COLO829 (cell line): ENCODE measurements around the gene PCGF3.
"Not testable (repeated sequence)": the region's sequence is repeated elsewhere in the genome, so short reads cannot be mapped to it uniquely, and the experiment has no call there.

Experiments used
- DNase-seq: peaks from one replicate; pipeline ENCODE4 v3.0.0; 2012; ENCODE audit warnings: low spot score

Gene PCGF3

GRCh38 chr4:742742-743311 is 37.2 kb downstream of the PCGF3 start:
- peak; percentile 54 for DNase-seq

DNA sequence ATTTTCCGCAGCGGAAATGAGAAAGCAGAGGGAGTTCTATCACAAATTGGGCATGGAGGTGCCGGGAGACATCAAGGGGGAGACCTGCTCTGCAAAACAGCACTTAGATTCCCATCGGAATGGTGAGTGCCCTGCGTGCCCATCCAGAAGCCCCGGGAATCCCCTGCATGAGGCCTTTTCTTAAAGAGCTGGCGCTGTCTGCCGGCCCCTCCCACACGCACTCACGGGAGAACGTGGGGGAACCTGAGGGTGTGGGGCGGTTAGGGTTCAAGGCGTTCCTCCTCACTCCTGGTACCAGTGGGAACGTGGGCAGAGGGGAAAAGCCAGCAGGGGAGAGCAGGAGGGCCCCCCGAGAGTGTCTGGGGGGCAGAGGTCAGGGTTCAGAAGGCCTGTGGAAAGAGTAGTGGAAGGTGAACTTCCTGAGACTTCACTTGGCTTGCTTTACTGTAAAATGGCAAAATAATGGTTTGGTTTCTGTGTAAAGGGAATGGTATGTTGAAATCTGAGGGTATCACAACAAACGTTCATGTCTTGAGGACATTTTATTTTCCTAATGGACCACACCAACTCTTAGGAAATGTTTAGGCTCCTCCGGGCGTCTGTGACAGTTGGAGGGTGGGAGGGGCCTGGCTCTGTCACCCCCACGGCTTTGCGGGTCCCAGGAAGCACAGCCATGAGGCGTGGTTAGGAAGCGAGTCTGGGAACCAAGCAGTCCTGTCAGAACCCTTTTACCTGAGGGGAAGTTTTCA is 38.0 kb downstream of the PCGF3 start:
- DNase-seq = no peak

GRCh38 chr4:744212-744841 is 38.7 kb downstream of the PCGF3 start:
- no peak for DNase-seq

DNA sequence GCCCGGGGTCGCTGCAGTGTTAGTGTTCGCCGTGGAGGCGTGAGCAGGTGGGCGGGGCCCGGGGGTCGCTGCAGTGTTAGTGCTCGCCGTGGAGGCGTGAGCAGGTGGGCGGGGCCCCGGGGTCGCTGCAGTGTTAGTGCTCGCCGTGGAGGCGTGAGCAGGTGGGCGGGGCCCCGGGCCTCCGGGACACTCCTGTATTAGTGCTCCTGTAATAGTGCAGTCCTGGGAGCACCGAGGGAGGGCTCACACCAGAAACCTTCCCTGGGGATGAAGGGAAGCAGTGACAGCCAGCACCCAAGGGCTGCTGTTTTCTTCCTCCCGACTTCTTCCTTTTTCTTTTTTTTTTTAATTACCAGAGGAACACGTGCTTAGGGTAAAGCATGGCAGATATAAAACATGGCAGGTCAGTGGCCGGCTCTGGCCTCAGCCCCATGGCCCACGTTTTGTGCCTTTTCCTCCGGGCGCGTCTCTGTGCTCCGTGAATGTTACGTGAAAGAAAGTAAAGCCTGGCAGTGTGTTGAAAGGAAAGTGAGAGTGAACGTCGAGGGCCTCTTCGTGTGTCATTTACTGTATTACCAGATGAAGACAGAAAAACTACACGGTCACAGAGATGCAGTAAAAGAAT is 42.0 kb downstream of the PCGF3 start:
- no peak for DNase-seq

- DNase-seq = no peak
Observed at GRCh38 chr4:748461-748860, 42.8 kb downstream of the PCGF3 start.

DNA sequence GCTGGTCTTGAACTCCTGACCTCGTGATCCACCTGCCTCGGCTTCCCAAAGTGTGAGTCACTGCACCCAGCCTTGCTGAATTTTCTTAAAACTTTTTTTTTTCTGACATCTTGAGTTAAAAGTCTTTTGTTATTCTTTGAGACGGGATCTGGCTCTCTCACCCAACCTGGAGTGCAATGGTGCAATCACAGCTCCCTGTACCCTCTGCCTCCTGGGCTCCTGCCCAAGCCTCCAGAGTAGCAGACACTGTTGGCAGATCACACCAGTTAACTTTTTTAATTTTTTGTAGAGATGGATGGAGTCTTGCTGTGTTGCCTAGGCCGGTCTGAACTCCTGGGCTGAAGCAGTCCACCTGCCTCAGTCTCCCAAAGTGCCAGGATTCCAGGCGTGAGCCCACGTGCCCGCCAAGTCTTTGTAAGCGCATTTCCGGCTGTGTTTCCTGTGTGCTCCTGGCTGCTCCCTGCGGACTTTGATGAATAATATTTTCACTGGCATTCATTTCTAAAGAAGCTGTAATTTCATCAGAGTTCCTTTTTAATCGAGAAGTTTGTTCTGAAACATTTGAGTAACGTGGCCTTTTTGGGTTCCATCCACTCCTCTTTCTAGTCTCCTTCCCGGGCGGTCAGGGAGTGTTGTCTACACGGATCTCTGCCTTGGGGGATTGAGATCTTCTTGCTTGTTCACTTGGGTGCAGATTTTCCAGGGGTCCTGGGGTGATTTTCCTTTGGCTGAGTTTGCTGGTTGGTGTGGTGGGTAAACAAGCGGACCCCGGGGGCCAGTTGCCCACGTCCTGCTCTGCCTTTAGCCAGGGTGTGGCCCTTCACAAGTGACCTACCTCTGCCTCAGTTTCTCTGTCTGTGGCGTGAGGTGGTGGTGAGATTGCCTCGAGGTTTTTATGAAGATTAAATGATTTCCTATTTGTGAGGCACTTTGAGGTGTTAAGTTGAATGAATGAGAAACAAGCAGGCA is 44.4 kb downstream of the PCGF3 start:
- no peak for DNase-seq

DNA sequence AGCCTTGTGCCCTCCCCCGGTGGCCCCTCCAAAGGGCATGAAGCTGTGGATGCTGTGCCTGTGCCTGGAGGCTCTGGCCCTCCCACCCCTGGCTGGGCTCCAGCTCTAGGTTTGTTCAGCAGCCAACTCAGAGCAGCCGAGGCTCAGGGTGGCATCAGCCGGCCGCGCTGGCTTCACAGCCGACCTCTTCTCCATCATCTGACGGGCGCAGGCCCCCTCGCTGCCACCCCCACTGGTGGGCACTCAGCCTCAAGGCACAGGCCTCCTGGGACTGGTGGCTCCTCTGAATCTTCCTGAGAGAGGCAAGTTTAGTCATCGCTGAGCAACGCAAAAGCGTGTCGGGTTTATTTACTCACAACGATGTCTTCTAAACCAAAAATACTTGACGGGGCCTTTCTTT is 46.0 kb downstream of the PCGF3 start:
- DNase-seq = no peak

DNA sequence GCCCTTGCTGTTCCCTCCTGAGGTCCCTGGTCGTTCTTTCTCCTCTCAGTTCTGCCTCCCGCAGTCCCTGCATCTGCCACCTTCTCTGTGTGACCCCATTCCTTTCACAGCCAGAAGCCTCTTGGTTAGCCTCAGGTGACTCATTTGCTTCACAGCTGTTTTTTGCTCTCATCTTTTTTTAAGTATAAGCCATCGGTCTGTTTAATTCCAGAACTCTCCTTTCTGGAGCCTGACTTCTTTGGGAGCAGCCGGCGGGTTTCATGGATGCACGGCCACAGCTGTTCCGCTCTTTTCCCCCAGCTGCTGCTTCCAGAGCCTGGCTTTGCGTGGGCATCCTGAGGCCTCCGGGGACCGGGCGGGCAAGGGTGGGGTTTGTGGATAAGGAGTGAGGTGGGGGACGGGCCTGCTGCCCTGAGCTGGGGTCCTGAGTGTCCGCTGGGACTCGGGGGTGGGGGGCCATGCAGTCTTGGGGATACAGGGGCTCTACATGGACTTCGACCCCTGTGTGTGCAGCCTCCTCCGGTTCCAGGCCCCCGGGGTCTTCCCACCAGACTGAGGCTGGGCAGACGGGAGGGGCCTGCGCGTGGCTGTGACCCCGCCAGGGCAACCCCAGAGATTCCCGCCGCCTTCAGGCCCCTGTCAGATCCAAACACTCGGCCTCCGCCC is 46.7 kb downstream of the PCGF3 start:
- DNase-seq = no peak

GRCh38 chr4:753186-753585 is 47.6 kb downstream of the PCGF3 start:
- DNase-seq = not testable (repeated sequence)

DNA sequence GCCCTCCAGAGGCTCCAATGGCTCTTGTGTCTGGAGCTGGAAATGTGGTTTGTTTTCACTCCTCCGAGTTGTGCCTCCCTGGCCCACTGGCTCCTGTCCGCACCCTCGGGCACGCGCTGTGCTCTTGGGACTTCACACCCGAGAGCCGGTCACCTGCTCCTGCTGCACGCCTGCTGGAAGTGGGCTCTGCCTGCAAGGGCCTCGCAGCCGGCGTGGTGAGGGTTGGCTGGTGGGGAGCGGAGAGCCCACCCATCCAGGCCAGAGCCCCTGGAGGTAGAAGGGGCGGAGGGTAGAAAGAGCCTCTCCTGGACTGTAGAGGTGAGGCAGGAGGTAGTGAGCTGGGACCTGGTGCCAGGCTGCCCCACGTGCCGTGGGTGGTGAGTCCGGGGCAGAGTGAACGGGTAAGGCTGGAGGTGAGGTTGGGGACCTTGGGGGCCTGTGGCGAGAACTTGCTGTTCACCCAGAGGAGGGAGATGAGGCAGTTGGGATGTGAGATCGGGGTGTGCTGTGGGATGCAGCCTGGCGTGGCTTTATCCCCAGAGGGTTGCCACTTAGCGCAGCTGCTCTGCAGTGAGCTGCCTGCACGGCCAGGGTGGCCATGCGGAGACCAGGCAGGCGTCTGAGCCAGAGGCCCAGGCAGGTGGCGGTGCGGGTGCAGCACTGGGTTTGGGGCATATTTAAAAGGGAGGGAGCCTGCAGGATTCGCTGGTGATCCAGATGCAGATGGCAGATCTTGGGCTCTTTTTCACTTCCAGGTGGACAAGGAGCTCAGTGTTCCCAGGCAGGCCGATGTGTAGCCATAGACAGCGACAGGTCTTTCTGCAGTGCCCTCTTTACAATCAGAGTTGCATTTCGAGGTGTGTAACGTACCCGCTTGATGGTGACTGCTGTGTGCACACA is 48.8 kb downstream of the PCGF3 start:
- DNase-seq = no peak

- no peak for DNase-seq
Observed at GRCh38 chr4:757111-757510, 51.5 kb downstream of the PCGF3 start.

DNA sequence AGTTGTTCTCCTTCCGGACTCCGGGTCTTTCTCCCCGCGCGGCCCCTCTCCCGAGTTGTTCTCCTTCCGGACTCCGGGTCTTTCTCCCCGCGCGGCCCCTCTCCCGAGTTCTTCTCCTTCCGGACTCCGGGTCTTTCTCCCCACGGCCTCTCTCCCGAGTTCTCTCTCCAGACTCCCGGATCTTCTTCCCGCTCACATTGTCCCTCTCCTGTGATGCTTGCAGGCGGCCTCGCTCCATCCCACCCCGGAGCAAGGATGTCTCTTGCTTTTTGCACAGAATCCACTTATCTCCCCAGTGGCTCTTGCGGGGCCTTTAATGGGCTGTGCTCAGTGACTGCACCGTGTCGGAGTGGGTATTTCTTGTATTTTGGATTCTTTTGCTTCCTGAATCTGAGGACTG is 54.2 kb downstream of the PCGF3 start:
- DNase-seq = not testable (repeated sequence)

GRCh38 chr4:760616-761015 is 55.0 kb downstream of the PCGF3 start:
- DNase-seq = no peak

DNA sequence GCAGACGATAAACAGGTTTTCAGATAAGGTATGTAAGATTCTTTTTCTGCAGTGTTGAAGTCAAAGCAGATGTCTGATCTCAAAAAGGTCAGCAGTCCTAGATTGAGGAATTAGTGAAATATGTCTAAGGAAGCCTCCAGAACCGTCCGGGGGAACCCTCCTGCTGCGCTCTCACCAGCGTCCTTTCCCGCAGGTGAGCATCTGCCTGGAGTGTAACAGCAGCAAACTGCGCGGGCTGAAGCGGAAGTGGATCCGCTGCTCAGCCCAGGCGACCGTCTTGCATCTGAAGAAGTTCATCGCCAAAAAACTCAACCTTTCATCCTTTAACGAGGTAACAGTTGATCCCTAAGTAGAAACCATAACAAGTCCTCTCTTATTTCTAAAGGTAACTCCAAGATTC is 55.5 kb downstream of the PCGF3 start:
- no peak for DNase-seq

- DNase-seq = no peak
Observed at GRCh38 chr4:761739-762138, 56.1 kb downstream of the PCGF3 start.

DNA sequence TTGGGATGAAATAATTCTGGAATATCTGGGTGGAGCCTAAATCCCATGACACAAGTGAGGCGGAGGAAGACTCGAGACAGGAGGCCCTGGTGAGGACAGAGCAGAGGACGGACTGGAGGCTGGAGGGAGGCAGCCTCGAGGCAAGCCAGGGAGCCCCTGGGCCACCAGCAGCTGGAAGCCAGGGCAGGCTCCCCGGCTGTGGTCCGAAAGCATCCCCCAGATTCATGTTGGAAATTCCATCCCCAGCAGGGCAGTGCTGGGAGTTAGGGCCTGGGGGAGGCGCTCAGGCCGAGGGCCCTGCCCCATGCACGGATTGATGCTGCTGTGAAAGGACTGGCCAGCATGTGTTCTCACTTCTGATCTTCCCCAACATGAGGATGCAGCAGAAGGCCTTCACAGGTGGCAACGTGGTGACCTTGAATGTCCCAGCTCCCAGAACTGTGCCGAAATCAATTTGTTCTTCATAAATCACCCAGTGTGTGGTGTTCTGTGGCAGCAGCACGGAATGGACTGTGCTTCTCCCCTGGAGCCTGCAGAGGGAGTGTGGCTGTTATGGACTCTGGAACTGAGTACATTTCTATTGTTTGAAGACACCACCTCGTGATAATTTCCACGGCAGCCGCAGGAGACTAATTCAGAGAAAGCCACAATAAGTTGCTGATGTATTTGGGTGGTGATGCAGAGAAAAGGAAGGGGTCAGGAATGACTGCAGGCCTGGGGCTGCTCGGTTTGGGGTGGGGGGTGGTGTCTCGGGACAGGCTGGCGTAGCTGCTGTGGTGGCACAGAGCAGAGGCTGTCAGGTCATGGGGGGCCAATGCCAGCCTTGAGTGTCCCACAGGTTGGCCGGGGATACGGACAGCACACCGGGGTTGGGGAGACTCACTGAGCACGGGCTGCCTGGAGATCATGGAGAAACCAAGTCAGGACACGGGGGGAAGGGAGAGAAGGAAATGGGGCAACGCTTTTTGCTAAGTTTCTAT is 56.9 kb downstream of the PCGF3 start:
- no peak for DNase-seq

DNA sequence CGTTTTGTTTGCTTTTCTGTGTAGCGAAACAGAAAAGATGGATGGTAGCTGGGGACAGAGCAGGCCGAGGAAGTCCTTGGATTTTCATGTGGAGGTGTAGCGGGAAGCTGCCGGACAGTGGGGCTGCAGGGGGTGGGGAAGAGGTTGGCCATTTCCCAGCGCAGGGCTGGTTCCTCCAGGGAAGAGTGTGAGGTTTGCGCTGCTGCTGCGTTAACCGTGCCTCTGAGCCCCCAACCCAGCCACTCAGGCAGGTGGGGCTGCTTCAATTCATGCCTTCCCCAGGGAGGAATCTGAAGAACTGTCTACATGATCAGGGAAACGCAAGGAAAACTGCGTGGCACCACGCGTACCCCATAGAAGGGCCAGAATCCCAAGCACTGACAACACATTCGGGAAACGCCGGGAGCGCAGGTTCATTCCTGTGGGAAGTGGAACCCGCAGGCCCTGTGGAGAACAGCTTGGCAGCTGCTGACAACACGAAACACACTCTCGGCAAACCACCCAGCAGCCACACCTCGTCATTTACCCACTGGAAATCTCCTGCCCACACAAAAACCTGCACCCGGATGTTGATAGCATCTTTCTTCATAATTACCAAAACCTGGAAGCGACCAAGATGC is 57.7 kb downstream of the PCGF3 start:
- no peak for DNase-seq

DNA sequence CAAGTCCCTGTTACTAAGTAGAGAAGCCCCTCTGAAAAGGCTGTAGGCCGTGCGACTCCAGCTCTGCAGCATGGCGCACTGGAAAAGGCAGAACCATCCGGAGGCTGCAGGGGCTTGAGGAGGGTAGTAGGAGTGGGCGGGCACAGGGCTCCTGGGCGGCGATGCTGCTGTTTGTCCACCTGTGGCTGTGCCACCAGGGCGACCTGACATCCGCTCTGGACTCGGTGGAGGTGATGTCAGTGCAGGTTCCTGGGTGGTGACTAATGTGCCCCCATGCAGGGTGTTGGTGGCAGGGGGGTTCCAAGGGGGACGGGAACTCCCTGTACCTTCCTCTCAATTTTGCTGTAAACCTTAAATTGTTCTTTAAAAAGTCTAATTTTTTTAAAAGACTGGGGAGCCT is 58.3 kb downstream of the PCGF3 start:
- DNase-seq = no peak
